H7 (cell line): ENCODE data around the gene KRT38. TPM values are rescaled to one million over a fixed set of nuclear protein-coding genes. Genes with fewer than 3 reads are reported as not detected.
A peak's percentile ranks its signal among the peaks of the same experiment; 100 is the strongest.
"Not testable (repeated sequence)": the region's sequence is repeated elsewhere in the genome, so short reads cannot be mapped to it uniquely, and the experiment has no call there.

ENCODE experiments used
- DNase-seq: peaks from one replicate; pipeline ENCODE4 v3.0.0; 2012
- H3K27me3 ChIP-seq: 2 replicates; pipeline ENCODE4 v1.6.0; 2011; ENCODE audit warnings: mild to moderate bottlenecking, low read length; ENCODE audit not compliant: control insufficient read depth, insufficient read depth
- H3K36me3 ChIP-seq: replicated peaks from 2 replicates; pipeline ENCODE4 v1.5.1; 2011; ENCODE audit warnings: low read length; ENCODE audit not compliant: control insufficient read depth, insufficient read depth
- H3K4me3 ChIP-seq: 2 replicates; pipeline ENCODE4 v1.5.1; 2011; ENCODE audit warnings: low read depth, mild to moderate bottlenecking, control low read depth, low read length, moderate library complexity; ENCODE audit not compliant: insufficient read depth
- total RNA-seq: library from RNA; depleted of rRNA; stranded (reverse); fragments of >200 nt; shearing (Covaris generic); gene quantifications from 2 replicates; pipeline ENCODE4 v1.2.3, GENCODE V29; 2014

Gene KRT38
- total RNA-seq, 1 experiment from 2014 or later, result not detected

GRCh38 chr17:41446806-41447205 lies 6.0 kb upstream of the KRT38 start:
- H3K36me3 ChIP-seq, result no peaks in the 10 kb centered on the region
- no peaks in the 10 kb centered on the region for H3K27me3 ChIP-seq
- H3K4me3 ChIP-seq, result no peak overlapping the region
- DNase-seq, result no peak

GRCh38 chr17:41444640-41445039 lies 3.9 kb upstream of the KRT38 start:
- no peak for DNase-seq
- H3K27me3 ChIP-seq, result no peaks in the 10 kb centered on the region
- H3K36me3 ChIP-seq, result no peaks in the 10 kb centered on the region
- no peak overlapping the region for H3K4me3 ChIP-seq

GRCh38 chr17:41444186-41444585 lies 3.4 kb upstream of the KRT38 start:
- no peak for DNase-seq
- Histone ChIP-seq H3K36me3 (no peaks in the 10 kb centered on the region), H3K27me3 (no peaks in the 10 kb centered on the region), H3K4me3 (no peak overlapping the region)

- H3K4me3 ChIP-seq, result no peak overlapping the region
- H3K27me3 ChIP-seq, result no peaks in the 10 kb centered on the region
- DNase-seq, result no peak
- H3K36me3 ChIP-seq, result no peaks in the 10 kb centered on the region
These were observed 2.0 kb upstream of the KRT38 start for GRCh38 chr17:41442739-41443138.

GRCh38 chr17:41439375-41439774 lies 1.4 kb downstream of the KRT38 start:
- Histone ChIP-seq H3K4me3 (no peak overlapping the region), H3K36me3 (no peaks in the 10 kb centered on the region), H3K27me3 (no peaks in the 10 kb centered on the region)
- no peak for DNase-seq

- no peaks in the 10 kb centered on the region for H3K36me3 ChIP-seq
- no peak for DNase-seq
These were observed 3.0 kb downstream of the KRT38 start for GRCh38 chr17:41437769-41438168.

GRCh38 chr17:41437254-41437653 lies 3.5 kb downstream of the KRT38 start:
- no peaks in the 10 kb centered on the region for H3K27me3 ChIP-seq
- H3K36me3 ChIP-seq, result no peaks in the 10 kb centered on the region
- DNase-seq, result no peak
- H3K4me3 ChIP-seq, result no peak overlapping the region

More at GRCh38 chr17:41437769-41438168, 3.0 kb downstream of the KRT38 start:
- no peak overlapping the region for H3K4me3 ChIP-seq
- no peaks in the 10 kb centered on the region for H3K27me3 ChIP-seq

GRCh38 chr17:41434415-41434814 lies 6.4 kb downstream of the KRT38 start:
- H3K27me3 ChIP-seq, result no peaks in the 10 kb centered on the region
- no peak overlapping the region for H3K4me3 ChIP-seq
- no peaks in the 10 kb centered on the region for H3K36me3 ChIP-seq
- no peak for DNase-seq

GRCh38 chr17:41434005-41434404 lies 6.8 kb downstream of the KRT38 start:
- no peak for DNase-seq
- no peaks in the 10 kb centered on the region for H3K36me3 ChIP-seq
- no peaks in the 10 kb centered on the region for H3K27me3 ChIP-seq
- H3K4me3 ChIP-seq, result no peak overlapping the region

GRCh38 chr17:41433586-41433985 lies 7.2 kb downstream of the KRT38 start:
- no peaks in the 10 kb centered on the region for H3K36me3 ChIP-seq
- no peak overlapping the region for H3K4me3 ChIP-seq
- no peak for DNase-seq
- H3K27me3 ChIP-seq, result no peaks in the 10 kb centered on the region

GRCh38 chr17:41430376-41430775 lies 10.4 kb downstream of the KRT38 start:
- not testable (repeated sequence) for H3K4me3 ChIP-seq, DNase-seq, H3K27me3 ChIP-seq, H3K36me3 ChIP-seq

GRCh38 chr17:41429667-41430066 lies 11.1 kb downstream of the KRT38 start:
- no peaks in the 10 kb centered on the region for H3K36me3 ChIP-seq
- DNase-seq, result no peak
- no peaks in the 10 kb centered on the region for H3K27me3 ChIP-seq
- no peak overlapping the region for H3K4me3 ChIP-seq

GRCh38 chr17:41428591-41429291 lies 12.0 kb downstream of the KRT38 start:
- Histone ChIP-seq H3K36me3 (no peaks in the 10 kb centered on the region), H3K4me3 (no peak overlapping the region), H3K27me3 (no peaks in the 10 kb centered on the region)
- peak; percentile 51 for DNase-seq

- no peaks in the 10 kb centered on the region for H3K36me3 ChIP-seq
- no peak within 1 kb of the TSS for H3K4me3 ChIP-seq
- H3K27me3 ChIP-seq, result no peaks in the 10 kb centered on the region
- DNase-seq, result no peak
These were observed 16.6 kb downstream of the KRT38 start, which contains the start of gene KRT37 for GRCh38 chr17:41424111-41424635. Gene KRT37, minus strand, starts transcription at chr17:41424585. Its CDS starts 62 bp downstream, at chr17:41424523.

- H3K36me3 ChIP-seq, result not testable (repeated sequence)
These were observed 18.2 kb downstream of the KRT38 start for GRCh38 chr17:41422586-41422985.

More at GRCh38 chr17:41422586-41422985, 18.2 kb downstream of the KRT38 start:
- not testable (repeated sequence) for H3K27me3 ChIP-seq, DNase-seq, H3K4me3 ChIP-seq
